K562 (cell line): ENCODE data around the gene CACNA1I. TPM values are rescaled to one million over a fixed set of nuclear protein-coding genes. Genes with fewer than 3 reads are reported as not detected.
A peak's percentile ranks its signal among the peaks of the same experiment; 100 is the strongest.

Source experiments
- ATAC-seq: fragments of 200-7000 bp; cut with Tn5 transposase; 3 replicates; pipeline ENCODE4 v1.9.1; 2020; ENCODE audit warnings: moderate library complexity
- BruUV-seq: library from RNA; stranded (reverse); fragments of 400-500 nt; replicated peaks from 2 replicates; lab custom pipeline; 2021; lab: Mats Ljungman, UMichigan
- CTCF ChIA-PET: fragments of 300-600 bp; formaldehyde crosslinking; extraction: SDS; loops from one replicate; lab custom pipeline; 2021; ENCODE audit warnings: low intra/inter-chr PET ratio; lab: Yijun Ruan, JAX
- POLR2A ChIA-PET: fragments of 300-600, 350-650 bp; sonication (Branson Sonifier 250); formaldehyde crosslinking; extraction: SDS; loops from one replicate; lab custom pipeline; 2021; ENCODE audit warnings: antibody characterized with exemption, inconsistent platforms; lab: Yijun Ruan, JAX
- DNase-seq, 4 experiments: peaks; one replicate each; pipeline versions ENCODE4 v3.0.0 to v3.0.0-alpha.2; 2011 to 2018; ENCODE audit warnings: low spot score in 3 of 4, mixed read lengths in 3 of 4; ENCODE audit errors: extremely low read depth in 1 of 4
- FAIRE-seq: peaks from 2 replicates; lab custom pipeline; 2011; peaks lifted over from hg19 to GRCh38; lab: Jason Lieb, UNC
- H2AFZ ChIP-seq: 2 replicates; pipeline ENCODE4 v1.6.0; 2011; ENCODE audit warnings: low read depth, low read length, control low read depth, inconsistent platforms
- H3K27ac ChIP-seq: fragments of 200-600 bp; 3 replicates; pipeline ENCODE4 v1.8.0; 2011; ENCODE audit warnings: low read depth, mild to moderate bottlenecking, control low read depth, inconsistent platforms, low read length, moderate library complexity, mixed read lengths; ENCODE audit errors: extremely low read depth
- H3K27me3 ChIP-seq, 2 experiments: fragments of 300-600 bp in 1 of 2; 2 replicates in 1 of 2; 3 replicates in 1 of 2; pipeline versions ENCODE4 v1.6.0 to v1.8.0; 2011; ENCODE audit warnings: inconsistent platforms in 2 of 2, low read length in 2 of 2, mild to moderate bottlenecking in 1 of 2, mixed read lengths in 1 of 2, moderate library complexity in 1 of 2; ENCODE audit not compliant: control insufficient read depth in 2 of 2, insufficient read depth in 2 of 2
- H3K36me3 ChIP-seq: fragments of 300-600 bp; 3 replicates; pipeline ENCODE4 v1.8.0; 2011; ENCODE audit warnings: mild to moderate bottlenecking, low read length, inconsistent platforms; ENCODE audit not compliant: control insufficient read depth, insufficient read depth
- H3K4me1 ChIP-seq, 2 experiments: fragments of 200-600 bp in 1 of 2; replicated peaks in 1 of 2; 2 replicates in 1 of 2; 3 replicates in 1 of 2; pipeline versions ENCODE4 v1.5.1 to v1.8.0; 2011; ENCODE audit warnings: inconsistent platforms in 2 of 2, low read length in 2 of 2, mild to moderate bottlenecking in 1 of 2, mixed read lengths in 1 of 2, moderate library complexity in 1 of 2; ENCODE audit not compliant: control insufficient read depth in 2 of 2, insufficient read depth in 2 of 2
- H3K4me2 ChIP-seq: 2 replicates; pipeline ENCODE4 v1.6.1; 2011; ENCODE audit warnings: low read length, control low read depth, inconsistent platforms, mixed read lengths; ENCODE audit not compliant: insufficient read depth
- H3K4me3 ChIP-seq: fragments of 200-600 bp; sonication (generic), shearing (Covaris generic); 2 replicates; pipeline ENCODE4 v1.5.1; 2016; ENCODE audit warnings: control low read depth, inconsistent platforms
- H3K79me2 ChIP-seq: fragments of 200-600 bp; 3 replicates; pipeline ENCODE4 v1.8.0; 2011; ENCODE audit warnings: low read length, inconsistent platforms; ENCODE audit not compliant: control insufficient read depth, insufficient read depth
- H3K9ac ChIP-seq, 2 experiments: 2 replicates each; pipeline versions ENCODE4 v1.6.0 to v1.6.1; 2011; ENCODE audit warnings: low read depth in 2 of 2, low read length in 2 of 2, control low read depth in 1 of 2, inconsistent platforms in 1 of 2, mild to moderate bottlenecking in 1 of 2, mixed read lengths in 1 of 2; ENCODE audit not compliant: insufficient read depth in 1 of 2
- H3K9me1 ChIP-seq: one replicate; pipeline ENCODE4 v1.6.0; 2011; ENCODE audit warnings: inconsistent platforms, mild to moderate bottlenecking, low read length, moderate library complexity; ENCODE audit not compliant: control insufficient read depth, insufficient read depth
- H3K9me3 ChIP-seq: replicated peaks from 2 replicates; pipeline ENCODE4 v1.5.1; 2011; ENCODE audit warnings: low read depth, low read length, inconsistent platforms; ENCODE audit not compliant: control insufficient read depth, insufficient read depth
- H4K20me1 ChIP-seq: replicated peaks from 2 replicates; pipeline ENCODE4 v1.6.1; 2011; ENCODE audit warnings: low read length, inconsistent platforms, mixed read lengths; ENCODE audit not compliant: control insufficient read depth, insufficient read depth
- BCLAF1 ChIP-seq, 2 experiments: fragments of 450-650 bp in 1 of 2; IDR thresholded peaks; 2 replicates each; pipeline ENCODE4 v1.6.1; 2011 to 2017; ENCODE audit warnings: low read depth in 2 of 2, antibody characterized with exemption in 1 of 2, borderline replicate concordance in 1 of 2, low read length in 1 of 2, mild to moderate bottlenecking in 1 of 2, mixed read lengths in 1 of 2; ENCODE audit not compliant: control insufficient read depth in 1 of 2
- C11orf30 ChIP-seq: fragments of 450-650 bp; IDR thresholded peaks from 2 replicates; pipeline ENCODE4 v1.6.1; 2016; ENCODE audit warnings: low read depth, mild to moderate bottlenecking
- FOS ChIP-seq: IDR thresholded peaks from 3 replicates; pipeline ENCODE4 v1.6.1; 2011; ENCODE audit not compliant: insufficient read length; ENCODE audit errors: extremely low read depth
- HES1 ChIP-seq: fragments of 450-650 bp; IDR thresholded peaks from 2 replicates; pipeline ENCODE4 v1.6.1; 2016; ENCODE audit warnings: low read depth, mild to moderate bottlenecking, moderate library complexity
- KLF10 ChIP-seq: fragments of 250-450 bp; sonication (Bioruptor Pico); IDR thresholded peaks from 2 replicates; pipeline ENCODE4 v1.6.1; 2021; ENCODE audit warnings: matching md5 sums
- MAFG ChIP-seq: fragments of 450-650 bp; conservative IDR thresholded peaks from 2 replicates; pipeline ENCODE4 v1.6.1; 2016; ENCODE audit warnings: missing genetic modification characterization, missing compliant biosample characterization
- MAFK ChIP-seq: IDR thresholded peaks from 2 replicates; pipeline ENCODE4 v1.6.1; 2011; ENCODE audit warnings: low read length, improper control_type of control experiment
- MXD1 ChIP-seq: fragments of 250-450 bp; sonication (Bioruptor Pico); IDR thresholded peaks from 2 replicates; pipeline ENCODE4 v1.8.0; 2021; ENCODE audit warnings: borderline replicate concordance, mild to moderate bottlenecking, moderate library complexity; ENCODE audit not compliant: poor library complexity, severe bottlenecking
- SNAPC5 ChIP-seq: fragments of 250-450 bp; sonication (Bioruptor Pico); IDR thresholded peaks from 2 replicates; pipeline ENCODE4 v1.8.0; 2021; ENCODE audit warnings: moderate library complexity, mild to moderate bottlenecking, inconsistent platforms
- TCF15 ChIP-seq: fragments of 250-450 bp; sonication (Bioruptor Pico); IDR thresholded peaks from 2 replicates; pipeline ENCODE4 v1.8.0; 2022; ENCODE audit warnings: moderate library complexity, mild to moderate bottlenecking, inconsistent platforms
- TFAP4 ChIP-seq: sonication (generic); formaldehyde crosslinking; IDR thresholded peaks from 2 replicates; pipeline ENCODE4 v1.8.0; 2022; ENCODE audit warnings: missing genetic modification reagents, mild to moderate bottlenecking, moderate library complexity, borderline replicate concordance
- ZBTB34 ChIP-seq: fragments of 250-450 bp; sonication (Bioruptor Pico); IDR thresholded peaks from 2 replicates; pipeline ENCODE4 v1.8.0; 2021; ENCODE audit warnings: mild to moderate bottlenecking, moderate library complexity
- ZNF316 ChIP-seq: fragments of 450-650 bp; IDR thresholded peaks from 2 replicates; pipeline ENCODE4 v1.6.1; 2016
- ZNF764 ChIP-seq: fragments of 250-450 bp; sonication (Bioruptor Pico); IDR thresholded peaks from 2 replicates; pipeline ENCODE4 v1.4.0; 2020; ENCODE audit warnings: low read depth, mild to moderate bottlenecking, moderate library complexity
- WGBS: fragments of 100-300 bp; shearing (Covaris generic); methylation state at CpG from one replicate; pipeline ENCODE4 v1.1.6; 2016; ENCODE audit warnings: low coverage, mixed read lengths; ENCODE audit not compliant: insufficient coverage; ENCODE audit errors: missing lambda C conversion rate; 5-methylcytosine and 5-hydroxymethylcytosine counted together
- in situ Hi-C: fragments of 300-500 bp; cut with MboI; formaldehyde crosslinking; loops from 4 replicates; pipeline ENCODE4 v1.15.0; 2018; ENCODE audit warnings: inconsistent platforms, mixed read lengths
- intact Hi-C: fragments of 100-400 bp; cut with micrococcal nuclease; formaldehyde crosslinking; loops from 2 replicates; pipeline ENCODE4 v1.14.2; 2022
- polyA plus RNA-seq, 8 experiments: library from polyadenylated mRNA; depleted of rRNA in 4 of 8; stranded (reverse) in 5 of 8; unstranded in 3 of 8; fragments of >200 nt; fragmentation: Nextera tagmentation in 2 of 8; fragmentation: Illumina TruSeq in 1 of 8; extraction: Ambion mirVana in 2 of 8; extraction: Trizol in 1 of 8; gene quantifications; 2 replicates each; pipeline versions ENCODE4 v1.2.1 to v1.2.3, GENCODE V29; 2011 to 2014; ENCODE audit warnings: inconsistent platforms in 1 of 8, missing spikeins in 1 of 8
- total RNA-seq, 7 experiments: library from RNA; depleted of rRNA in 6 of 7; stranded (reverse); fragments of >200 nt in 6 of 7; fragmentation: Illumina TruSeq in 2 of 7; extraction: Trizol in 2 of 7; gene quantifications; 2 replicates each; pipeline versions ENCODE4 v1.2.1 to v1.2.3, GENCODE V29; 2011 to 2021; ENCODE audit warnings: low replicate concordance in 1 of 7

Gene CACNA1I
- total and polyA plus RNA-seq, 9 of the 15 experiments (the other 6 are each of a cell fraction or from before 2014, with no cell fraction given), result 0.01 to 0.79 (median 0.32) TPM; not detected in 1

GRCh38 chr22:39731881-39732555 lies 161.5 kb downstream of the CACNA1I start:
- Histone ChIP-seq H3K36me3 (no peaks in the 10 kb centered on the region), H3K9me1 (no peaks in the 10 kb centered on the region), H3K4me1 (peaks cover 6 to 10% of the 10 kb centered on the region in 2 experiments; a peak in 3 of 5 replicates), H3K79me2 (no peaks in the 10 kb centered on the region), H3K27ac (no peak overlapping the region), H3K4me2 (peak overlapping the region; percentile 10; the same call in 1 of the 2 replicates), H3K9ac (peak overlapping the region in 1 of 2 experiments; percentile 42; a peak in 1 of 4 replicates), H4K20me1 (no peaks in the 10 kb centered on the region), H3K9me3 (no peaks in the 10 kb centered on the region), H2AFZ (peak overlapping the region; percentile 74), H3K27me3 (no peaks in the 10 kb centered on the region), H3K4me3 (no peak overlapping the region)
- ATAC-seq, result peak; percentile 34
- intact Hi-C loops, result no loop called here
- 71% methylated on average over 6 of the region's 12 CpGs for WGBS
- in situ Hi-C loops, result no loop called here
- BruUV-seq, result no TSS peak
- no peak for FAIRE-seq
- POLR2A ChIA-PET, result interaction anchor here (0.6 to 0.9 kb wide), 2 partner anchors 30 to 251 kb away, joined by 3 read pairs; no protein-coding TSS in a partner anchor
- CTCF ChIA-PET, result no interaction called here
- no peak for DNase-seq
- no peak for TF ChIP-seq BCLAF1 (IDR thresholded peaks at IDR 0.05; ENCODE audit: borderline replicate concordance in 1 of 2, control insufficient read depth in 1 of 2, low read depth in 2 of 2, low read length in 1 of 2)
- no peak for TF ChIP-seq C11orf30
- no peak for TF ChIP-seq TCF15 (CRISPR knock-in tag)
- TF ChIP-seq KLF10 (CRISPR knock-in tag), result no peak
- TF ChIP-seq ZNF316, result no peak
- no peak for TF ChIP-seq MAFK
- TF ChIP-seq HES1, result no peak
- TF ChIP-seq SNAPC5 (CRISPR knock-in tag), result no peak
- TF ChIP-seq ZNF764, result no peak
- TF ChIP-seq MAFG (tag), result no peak
- no peak for TF ChIP-seq MXD1 (CRISPR knock-in tag)
- TF ChIP-seq TFAP4 (CRISPR knock-in tag), result no peak
- TF ChIP-seq ZBTB34 (CRISPR knock-in tag), result no peak
- TF ChIP-seq FOS, result no peak
